Nucleus accumbens (tissue), 56 donors: ENCODE data around the gene SLC22A17.
A peak's percentile ranks its signal among the peaks of the same experiment; 100 is the strongest.
"Not testable (repeated sequence)": the region's sequence is repeated elsewhere in the genome, so short reads cannot be mapped to it uniquely, and the experiment has no call there.

ENCODE experiments used
- DNase-seq, 56 donors: peaks; one replicate each; lab custom pipeline; 2025; lab: John Stamatoyannopoulos, UW

SLC22A17 gene

GRCh38 chr14:23352506-23353432 is at the start of gene SLC22A17:
Gene SLC22A17, minus strand, starts transcription at chr14:23352887.
- peak in 55 of 56 donors; percentile 47 to 95 (median 83) for DNase-seq

GRCh38 chr14:23401291-23401690 is 48.6 kb upstream of the SLC22A17 start:
- no peak for DNase-seq

- not testable (repeated sequence) for DNase-seq
Observed at GRCh38 chr14:23400496-23401149, 47.9 kb upstream of the SLC22A17 start.

GRCh38 chr14:23399591-23399990 is 46.9 kb upstream of the SLC22A17 start:
- DNase-seq = no peak

GRCh38 chr14:23399136-23399535 is 46.4 kb upstream of the SLC22A17 start:
- no peak for DNase-seq

GRCh38 chr14:23398348-23398747 is 45.7 kb upstream of the SLC22A17 start:
- DNase-seq = no peak

- no peak for DNase-seq
Observed at GRCh38 chr14:23396781-23397407, 44.2 kb upstream of the SLC22A17 start.

- DNase-seq = no peak
Observed at GRCh38 chr14:23396126-23396525, 43.4 kb upstream of the SLC22A17 start.

- DNase-seq = no peak
Observed at GRCh38 chr14:23392613-23393012, 39.9 kb upstream of the SLC22A17 start.

GRCh38 chr14:23389871-23390270 is 37.2 kb upstream of the SLC22A17 start:
- DNase-seq = not testable (repeated sequence)

- no peak for DNase-seq
Observed at GRCh38 chr14:23389396-23389795, 36.7 kb upstream of the SLC22A17 start.

GRCh38 chr14:23388996-23389395 is 36.3 kb upstream of the SLC22A17 start:
- DNase-seq = no peak

GRCh38 chr14:23387916-23388882 is 35.5 kb upstream of the SLC22A17 start:
- no peak for DNase-seq

- DNase-seq = no peak
Observed at GRCh38 chr14:23386999-23387398, 34.3 kb upstream of the SLC22A17 start.

GRCh38 chr14:23386266-23386657 is 33.6 kb upstream of the SLC22A17 start:
- not testable (repeated sequence) for DNase-seq

GRCh38 chr14:23385642-23386265 is 33.1 kb upstream of the SLC22A17 start:
- no peak for DNase-seq

GRCh38 chr14:23385244-23385641 is 32.6 kb upstream of the SLC22A17 start:
- DNase-seq = no peak

- no peak for DNase-seq
Observed at GRCh38 chr14:23384364-23385080, 31.8 kb upstream of the SLC22A17 start.
